Endothelial cell of umbilical vein (primary cell): ENCODE results near the gene CD2AP. TPM values are rescaled to one million over a fixed set of nuclear protein-coding genes. Genes with fewer than 3 reads are reported as not detected.

ENCODE experiments used
- BruUV-seq: library from RNA; stranded (reverse); fragments of 400-500 nt; replicated peaks from 2 replicates; lab custom pipeline; 2021; lab: Mats Ljungman, UMichigan
- CTCF ChIA-PET: fragments of 300-600, 350-600 bp; sonication (Branson Sonifier 250); formaldehyde crosslinking; loops from one replicate; lab custom pipeline; 2021; ENCODE audit warnings: antibody characterized with exemption, inconsistent platforms; lab: Charles Lee
- POLR2A ChIA-PET: fragments of 300-600, 350-600 bp; sonication (Branson Sonifier 250); formaldehyde crosslinking; loops from one replicate; lab custom pipeline; 2021; ENCODE audit warnings: antibody characterized with exemption, inconsistent platforms; lab: Charles Lee
- DNase-seq: peaks from one replicate; pipeline ENCODE4 v3.0.0-alpha.2; 2011; ENCODE audit warnings: low read depth, low spot score
- FAIRE-seq: peaks from 2 replicates; lab custom pipeline; 2011; peaks lifted over from hg19 to GRCh38; lab: Jason Lieb, UNC
- H2AFZ ChIP-seq: 2 replicates; pipeline ENCODE4 v1.6.0; 2012; ENCODE audit warnings: low read depth, low read length, control low read depth, inconsistent platforms
- H3K27ac ChIP-seq: 2 replicates; pipeline ENCODE4 v1.5.1; 2011; ENCODE audit warnings: low read depth, mild to moderate bottlenecking, control low read depth, low read length, moderate library complexity; ENCODE audit not compliant: insufficient read depth
- H3K27me3 ChIP-seq, 2 experiments: 2 replicates each; pipeline versions ENCODE4 v1.6.0 to v1.6.1; 2011; ENCODE audit warnings: low read length in 2 of 2, mixed read lengths in 1 of 2; ENCODE audit not compliant: control insufficient read depth in 2 of 2, insufficient read depth in 2 of 2
- H3K36me3 ChIP-seq, 2 experiments: 2 replicates in 1 of 2; 3 replicates in 1 of 2; pipeline ENCODE4 v1.5.1; 2011; ENCODE audit warnings: low read length in 2 of 2, mild to moderate bottlenecking in 1 of 2, moderate library complexity in 1 of 2; ENCODE audit not compliant: control insufficient read depth in 2 of 2, insufficient read depth in 2 of 2; ENCODE audit errors: extremely low read depth in 1 of 2
- H3K4me1 ChIP-seq: 3 replicates; pipeline ENCODE4 v1.5.1; 2011; ENCODE audit warnings: mild to moderate bottlenecking, low read length; ENCODE audit not compliant: control insufficient read depth, insufficient read depth; ENCODE audit errors: extremely low read depth
- H3K4me2 ChIP-seq: 2 replicates; pipeline ENCODE4 v1.6.1; 2011; ENCODE audit warnings: low read length, control low read depth, mixed read lengths; ENCODE audit not compliant: insufficient read depth
- H3K4me3 ChIP-seq, 3 experiments: fragments of 200-600 bp in 1 of 3; sonication (generic), shearing (Covaris generic) in 1 of 3; replicated peaks in 1 of 3; 2 replicates each; pipeline ENCODE4 v1.5.1; 2011 to 2016; ENCODE audit warnings: control low read depth in 3 of 3, low read length in 3 of 3, mild to moderate bottlenecking in 2 of 3, inconsistent platforms in 1 of 3, low read depth in 1 of 3, moderate library complexity in 1 of 3; ENCODE audit not compliant: insufficient read depth in 1 of 3
- H3K79me2 ChIP-seq: 2 replicates; pipeline ENCODE4 v1.6.0; 2012; ENCODE audit warnings: low read length, inconsistent platforms; ENCODE audit not compliant: control insufficient read depth, insufficient read depth
- H3K9ac ChIP-seq: replicated peaks from 2 replicates; pipeline ENCODE3; 2011; ENCODE audit warnings: low read length, control low read depth; ENCODE audit not compliant: insufficient read depth; ENCODE audit errors: extremely low read depth
- H3K9me1 ChIP-seq: replicated peaks from 3 replicates; pipeline ENCODE4 v1.6.0; 2011; ENCODE audit warnings: mild to moderate bottlenecking, low read length; ENCODE audit not compliant: control insufficient read depth, insufficient read depth; ENCODE audit errors: extremely low read depth
- H3K9me3 ChIP-seq: replicated peaks from 2 replicates; pipeline ENCODE4 v1.5.1; 2012; ENCODE audit warnings: low read length, inconsistent platforms; ENCODE audit not compliant: control insufficient read depth, insufficient read depth
- H4K20me1 ChIP-seq: replicated peaks from 2 replicates; pipeline ENCODE3; 2011; ENCODE audit warnings: mild to moderate bottlenecking, low read length; ENCODE audit not compliant: control insufficient read depth, insufficient read depth; ENCODE audit errors: extremely low read depth
- EZH2 ChIP-seq: IDR thresholded peaks from 2 replicates; pipeline ENCODE4 v1.6.1; 2012; ENCODE audit warnings: borderline replicate concordance, low read depth, mild to moderate bottlenecking, moderate library complexity, low read length, inconsistent platforms; ENCODE audit not compliant: severe bottlenecking
- FOS ChIP-seq: IDR thresholded peaks from 2 replicates; pipeline ENCODE4 v1.6.1; 2011; ENCODE audit warnings: mild to moderate bottlenecking, low read length, moderate library complexity, borderline replicate concordance; ENCODE audit not compliant: insufficient read depth
- GATA2 ChIP-seq: IDR thresholded peaks from 2 replicates; pipeline ENCODE4 v1.7.0; 2011; ENCODE audit warnings: low read depth, mild to moderate bottlenecking, moderate library complexity, mixed read lengths, low read length; ENCODE audit not compliant: insufficient read length, insufficient read depth
- JUN ChIP-seq: IDR thresholded peaks from 2 replicates; pipeline ENCODE4 v1.6.1; 2011; ENCODE audit warnings: borderline replicate concordance, low read depth; ENCODE audit not compliant: insufficient read length, insufficient read depth
- MYC ChIP-seq: IDR thresholded peaks from one replicate; pipeline ENCODE4 v1.6.1; 2011; ENCODE audit warnings: mild to moderate bottlenecking, low read depth, low read length
- POLR2A ChIP-seq: IDR thresholded peaks from 2 replicates; pipeline ENCODE4 v1.6.1; 2012; ENCODE audit warnings: low read depth, mild to moderate bottlenecking, control low read depth, low read length
- dilution Hi-C: fragments of 300-500 bp; cut with MboI; formaldehyde crosslinking; loops from one replicate; pipeline ENCODE4 v1.15.0; 2019; ENCODE audit warnings: low sequenced_read_pairs; ENCODE audit not compliant: extremely low pct_ligation_motif_present
- intact Hi-C: fragments of 100-400 bp; cut with micrococcal nuclease; formaldehyde crosslinking; loops from one replicate; pipeline ENCODE4 v1.10.0; 2022
- polyA plus RNA-seq, 4 experiments: library from polyadenylated mRNA; depleted of rRNA in 3 of 4; stranded (reverse) in 3 of 4; unstranded in 1 of 4; fragments of >200 nt; gene quantifications; 2 replicates each; pipeline versions ENCODE4 v1.2.1 to v1.2.3, GENCODE V29; 2011 to 2012; ENCODE audit warnings: missing spikeins in 1 of 4
- total RNA-seq: library from RNA; stranded (reverse); gene quantifications from 2 replicates; pipeline ENCODE4 v1.2.3, GENCODE V29; 2021
- TF ChIP-seq, protein P1 (sequence below), 2 donors: IDR thresholded peaks; 1 replicate in 1 of 2; 2 replicates in 1 of 2; pipeline ENCODE4 v1.5.1; 2011; ENCODE audit warnings: low read length in 2 of 2, mild to moderate bottlenecking in 2 of 2, moderate library complexity in 2 of 2, control low read depth in 1 of 2, inconsistent platforms in 1 of 2, low read depth in 1 of 2; ENCODE audit not compliant: insufficient read depth in 1 of 2; ENCODE audit errors: extremely low read depth in 1 of 2

The CD2AP gene
- total and polyA plus RNA-seq, 2 donors (not counting 3 experiments of a cell fraction or from before 2014, with no cell fraction given) = 4.2 to 39.8 TPM

GRCh38 chr6:47527274-47527673, 49.7 kb downstream of the CD2AP start:
- H3K9me3 ChIP-seq = no peaks in the 10 kb centered on the region
- H3K27me3 ChIP-seq = no peaks in the 10 kb centered on the region
- no peak overlapping the region for H3K9ac ChIP-seq
- H3K27ac ChIP-seq = no peak overlapping the region
- no peak overlapping the region for H3K4me2 ChIP-seq
- CTCF ChIA-PET = no interaction called here
- peaks cover 22% of the 10 kb centered on the region for H3K4me1 ChIP-seq
- intact Hi-C loops = no loop called here
- POLR2A ChIA-PET = no interaction called here
- TF ChIP-seq JUN (no peak), MYC (no peak), GATA2 (no peak), POLR2A (no peak), EZH2 (no peak), FOS (no peak)
- TF ChIP-seq, protein P1, sequence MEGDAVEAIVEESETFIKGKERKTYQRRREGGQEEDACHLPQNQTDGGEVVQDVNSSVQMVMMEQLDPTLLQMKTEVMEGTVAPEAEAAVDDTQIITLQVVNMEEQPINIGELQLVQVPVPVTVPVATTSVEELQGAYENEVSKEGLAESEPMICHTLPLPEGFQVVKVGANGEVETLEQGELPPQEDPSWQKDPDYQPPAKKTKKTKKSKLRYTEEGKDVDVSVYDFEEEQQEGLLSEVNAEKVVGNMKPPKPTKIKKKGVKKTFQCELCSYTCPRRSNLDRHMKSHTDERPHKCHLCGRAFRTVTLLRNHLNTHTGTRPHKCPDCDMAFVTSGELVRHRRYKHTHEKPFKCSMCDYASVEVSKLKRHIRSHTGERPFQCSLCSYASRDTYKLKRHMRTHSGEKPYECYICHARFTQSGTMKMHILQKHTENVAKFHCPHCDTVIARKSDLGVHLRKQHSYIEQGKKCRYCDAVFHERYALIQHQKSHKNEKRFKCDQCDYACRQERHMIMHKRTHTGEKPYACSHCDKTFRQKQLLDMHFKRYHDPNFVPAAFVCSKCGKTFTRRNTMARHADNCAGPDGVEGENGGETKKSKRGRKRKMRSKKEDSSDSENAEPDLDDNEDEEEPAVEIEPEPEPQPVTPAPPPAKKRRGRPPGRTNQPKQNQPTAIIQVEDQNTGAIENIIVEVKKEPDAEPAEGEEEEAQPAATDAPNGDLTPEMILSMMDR (IDR thresholded peaks at IDR 0.05; ENCODE audit: extremely low read depth in 1 of 2, insufficient read depth in 1 of 2, low read depth in 1 of 2, low read length in 2 of 2) = no peak
- peaks cover 3% of the 10 kb centered on the region for H3K9me1 ChIP-seq
- dilution Hi-C loops = no loop called here
- no peak overlapping the region for H2AFZ ChIP-seq
- BruUV-seq = no TSS peak
- H3K4me3 ChIP-seq = no peak overlapping the region
- peaks cover 0 to 3% of the 10 kb centered on the region in 2 experiments for H3K36me3 ChIP-seq
- DNase-seq (no peak), FAIRE-seq (no peak)
- H3K79me2 ChIP-seq = peaks cover 56% of the 10 kb centered on the region
- H4K20me1 ChIP-seq = peaks cover 7% of the 10 kb centered on the region
